Astrocyte (in vitro differentiated cells and primary cell): ENCODE measurements around the gene RAP1GAP. TPM values are rescaled to one million over a fixed set of nuclear protein-coding genes. Genes with fewer than 3 reads are reported as not detected.

Experiments
- DNase-seq: peaks from one replicate; pipeline ENCODE4 v3.0.0-alpha.2; 2010; ENCODE audit warnings: low read depth
- FAIRE-seq: peaks from 2 replicates; lab custom pipeline; 2011; peaks lifted over from hg19 to GRCh38; lab: Jason Lieb, UNC
- H2AFZ ChIP-seq: 2 replicates; pipeline ENCODE4 v1.6.0; 2012; ENCODE audit warnings: low read depth, low read length, inconsistent platforms
- H3K27ac ChIP-seq: 2 replicates; pipeline ENCODE4 v1.5.1; 2011; ENCODE audit warnings: low read depth, low read length, inconsistent platforms
- H3K27me3 ChIP-seq: 2 replicates; pipeline ENCODE4 v1.6.0; 2011; ENCODE audit warnings: low read length, inconsistent platforms; ENCODE audit not compliant: insufficient read depth
- H3K36me3 ChIP-seq: 2 replicates; pipeline ENCODE4 v1.5.1; 2011; ENCODE audit warnings: low read length, inconsistent platforms; ENCODE audit not compliant: insufficient read depth
- H3K4me1 ChIP-seq: 2 replicates; pipeline ENCODE4 v1.5.1; 2011; ENCODE audit warnings: low read length, inconsistent platforms; ENCODE audit not compliant: insufficient read depth
- H3K4me2 ChIP-seq: 2 replicates; pipeline ENCODE4 v1.6.0; 2012; ENCODE audit warnings: low read length, inconsistent platforms
- H3K4me3 ChIP-seq: 2 replicates; pipeline ENCODE4 v1.5.1; 2011; ENCODE audit warnings: low read depth, mild to moderate bottlenecking, low read length, inconsistent platforms; ENCODE audit not compliant: insufficient read depth
- H3K79me2 ChIP-seq: 2 replicates; pipeline ENCODE4 v1.6.0; 2012; ENCODE audit warnings: mild to moderate bottlenecking, low read length, inconsistent platforms; ENCODE audit not compliant: insufficient read depth
- H3K9ac ChIP-seq: 2 replicates; pipeline ENCODE4 v1.6.0; 2012; ENCODE audit warnings: mild to moderate bottlenecking, low read length, inconsistent platforms
- H3K9me3 ChIP-seq: 2 replicates; pipeline ENCODE4 v1.5.1; 2012; ENCODE audit warnings: low read depth, mild to moderate bottlenecking, low read length, inconsistent platforms; ENCODE audit not compliant: insufficient read depth
- H4K20me1 ChIP-seq: 2 replicates; pipeline ENCODE4 v1.6.0; 2012; ENCODE audit warnings: low read length, inconsistent platforms; ENCODE audit not compliant: insufficient read depth
- H3K27ac Mint-ChIP-seq: one replicate; pipeline ENCODE4 v1.8.0; 2021; ENCODE audit warnings: mild to moderate bottlenecking, mixed read lengths; ENCODE audit not compliant: unreplicated experiment
- H3K27me3 Mint-ChIP-seq: one replicate; pipeline ENCODE4 v1.8.0; 2021; ENCODE audit warnings: low read depth, mixed read lengths; ENCODE audit not compliant: unreplicated experiment
- H3K36me3 Mint-ChIP-seq: one replicate; pipeline ENCODE4 v1.8.0; 2021; ENCODE audit warnings: low read depth, mixed read lengths; ENCODE audit not compliant: unreplicated experiment
- H3K4me1 Mint-ChIP-seq: one replicate; pipeline ENCODE4 v1.8.0; 2021; ENCODE audit warnings: low read depth, mixed read lengths; ENCODE audit not compliant: unreplicated experiment
- H3K4me3 Mint-ChIP-seq: one replicate; pipeline ENCODE4 v1.8.0; 2021; ENCODE audit warnings: mild to moderate bottlenecking, moderate library complexity, mixed read lengths; ENCODE audit not compliant: unreplicated experiment
- H3K9me3 Mint-ChIP-seq: one replicate; pipeline ENCODE4 v1.8.0; 2021; ENCODE audit warnings: mild to moderate bottlenecking, mixed read lengths; ENCODE audit not compliant: unreplicated experiment
- EZH2 ChIP-seq: IDR thresholded peaks from 2 replicates; pipeline ENCODE4 v1.6.1; 2012; ENCODE audit warnings: mild to moderate bottlenecking, low read length, inconsistent platforms; ENCODE audit not compliant: insufficient read depth
- total RNA-seq: library from RNA; stranded (reverse); gene quantifications from 2 replicates; pipeline ENCODE4 v1.2.1, GENCODE V29; 2021
- TF ChIP-seq, protein P1 (sequence below): IDR thresholded peaks from 2 replicates; pipeline ENCODE4 v1.5.1; 2011; ENCODE audit warnings: low read depth, mild to moderate bottlenecking, inconsistent platforms, low read length, moderate library complexity; ENCODE audit not compliant: insufficient read depth

RAP1GAP gene
- total RNA-seq, 1 donor from 2014 or later = 3.2 TPM

DNA sequence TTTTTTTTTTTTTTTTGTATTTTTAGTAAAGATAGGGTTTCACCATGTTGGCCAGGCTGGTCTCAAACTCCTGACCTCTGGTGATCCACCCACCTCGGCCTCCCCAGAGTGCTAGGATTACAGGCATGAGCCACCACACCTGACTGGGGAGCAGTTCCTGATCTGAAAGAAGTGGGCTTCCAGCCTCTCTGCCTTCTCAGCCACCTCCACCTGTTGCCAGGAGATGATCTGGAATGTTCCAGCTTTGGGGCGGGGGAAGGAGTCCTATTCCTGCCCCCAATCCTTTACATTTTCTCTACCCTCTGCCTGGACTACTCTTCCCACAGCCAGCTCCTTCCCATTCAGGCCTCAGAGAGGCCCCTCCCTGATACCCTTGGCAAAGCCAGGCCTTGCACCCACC lies 28.1 kb downstream of the RAP1GAP start:
- Mint-ChIP-seq H3K4me3 (no peak overlapping the region), H3K4me1 (peaks cover 22% of the 10 kb centered on the region), H3K27ac (no peak overlapping the region), H3K27me3 (peaks cover 9% of the 10 kb centered on the region), H3K36me3 (no peaks in the 10 kb centered on the region), H3K9me3 (no peaks in the 10 kb centered on the region)
- Histone ChIP-seq H3K79me2 (no peaks in the 10 kb centered on the region), H3K4me2 (no peak overlapping the region), H2AFZ (no peak overlapping the region), H3K9me3 (no peaks in the 10 kb centered on the region), H3K27me3 (no peaks in the 10 kb centered on the region), H3K36me3 (no peaks in the 10 kb centered on the region), H3K4me3 (no peak overlapping the region), H4K20me1 (no peaks in the 10 kb centered on the region), H3K4me1 (peaks cover 11% of the 10 kb centered on the region), H3K9ac (no peak overlapping the region), H3K27ac (no peak overlapping the region)
- DNase-seq = no peak
- FAIRE-seq = no peak
- no peak for TF ChIP-seq EZH2
- TF ChIP-seq, protein P1, sequence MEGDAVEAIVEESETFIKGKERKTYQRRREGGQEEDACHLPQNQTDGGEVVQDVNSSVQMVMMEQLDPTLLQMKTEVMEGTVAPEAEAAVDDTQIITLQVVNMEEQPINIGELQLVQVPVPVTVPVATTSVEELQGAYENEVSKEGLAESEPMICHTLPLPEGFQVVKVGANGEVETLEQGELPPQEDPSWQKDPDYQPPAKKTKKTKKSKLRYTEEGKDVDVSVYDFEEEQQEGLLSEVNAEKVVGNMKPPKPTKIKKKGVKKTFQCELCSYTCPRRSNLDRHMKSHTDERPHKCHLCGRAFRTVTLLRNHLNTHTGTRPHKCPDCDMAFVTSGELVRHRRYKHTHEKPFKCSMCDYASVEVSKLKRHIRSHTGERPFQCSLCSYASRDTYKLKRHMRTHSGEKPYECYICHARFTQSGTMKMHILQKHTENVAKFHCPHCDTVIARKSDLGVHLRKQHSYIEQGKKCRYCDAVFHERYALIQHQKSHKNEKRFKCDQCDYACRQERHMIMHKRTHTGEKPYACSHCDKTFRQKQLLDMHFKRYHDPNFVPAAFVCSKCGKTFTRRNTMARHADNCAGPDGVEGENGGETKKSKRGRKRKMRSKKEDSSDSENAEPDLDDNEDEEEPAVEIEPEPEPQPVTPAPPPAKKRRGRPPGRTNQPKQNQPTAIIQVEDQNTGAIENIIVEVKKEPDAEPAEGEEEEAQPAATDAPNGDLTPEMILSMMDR = no peak

- Mint-ChIP-seq H3K27me3 (peaks cover 9% of the 10 kb centered on the region), H3K36me3 (no peaks in the 10 kb centered on the region), H3K27ac (no peak overlapping the region), H3K9me3 (no peaks in the 10 kb centered on the region), H3K4me3 (no peak overlapping the region), H3K4me1 (peaks cover 22% of the 10 kb centered on the region)
- DNase-seq (no peak), FAIRE-seq (no peak)
- no peaks in the 10 kb centered on the region for H4K20me1 ChIP-seq
- H3K27ac ChIP-seq = no peak overlapping the region
- no peak overlapping the region for H3K4me3 ChIP-seq
- no peaks in the 10 kb centered on the region for H3K9me3 ChIP-seq
- H3K79me2 ChIP-seq = no peaks in the 10 kb centered on the region
- peaks cover 11% of the 10 kb centered on the region for H3K4me1 ChIP-seq
- H2AFZ ChIP-seq = no peak overlapping the region
- no peak overlapping the region for H3K9ac ChIP-seq
- no peaks in the 10 kb centered on the region for H3K27me3 ChIP-seq
- no peak for TF ChIP-seq EZH2
- TF ChIP-seq, protein P1 = no peak
- no peak overlapping the region for H3K4me2 ChIP-seq
- H3K36me3 ChIP-seq = no peaks in the 10 kb centered on the region
These were observed 28.5 kb downstream of the RAP1GAP start for GRCh38 chr1:21640653-21641052.

DNA sequence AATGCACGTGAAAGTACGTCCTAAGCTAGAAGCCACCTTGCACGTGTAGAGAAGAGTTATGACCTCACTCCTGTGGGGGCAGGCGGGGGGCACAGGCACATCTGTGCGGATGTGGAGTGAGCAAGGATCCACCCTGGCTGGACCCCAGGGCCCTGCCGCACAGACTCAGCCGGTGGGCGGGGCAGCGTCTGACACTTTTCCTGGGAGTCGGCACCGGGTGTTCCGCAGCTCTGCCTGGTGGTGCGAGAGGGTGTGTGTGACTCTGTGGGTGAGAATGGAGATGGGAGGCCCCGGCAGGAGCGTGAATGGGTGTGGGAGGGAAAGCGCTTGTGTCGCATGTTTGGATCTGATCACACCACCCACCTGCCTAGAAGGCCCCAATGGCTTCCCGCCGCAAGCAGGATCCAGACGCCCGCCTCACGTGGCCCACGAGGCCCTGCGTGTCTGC lies 29.5 kb downstream of the RAP1GAP start:
- Histone ChIP-seq H3K27ac (no peak overlapping the region), H3K9ac (no peak overlapping the region), H2AFZ (no peak overlapping the region), H3K27me3 (no peaks in the 10 kb centered on the region), H3K9me3 (no peaks in the 10 kb centered on the region), H3K4me2 (no peak overlapping the region), H3K4me3 (no peak overlapping the region), H3K36me3 (no peaks in the 10 kb centered on the region), H3K79me2 (no peaks in the 10 kb centered on the region), H3K4me1 (peaks cover 11% of the 10 kb centered on the region), H4K20me1 (no peaks in the 10 kb centered on the region)
- TF ChIP-seq EZH2 = no peak
- TF ChIP-seq, protein P1 = no peak
- no peak overlapping the region for H3K27ac Mint-ChIP-seq
- no peaks in the 10 kb centered on the region for H3K9me3 Mint-ChIP-seq
- no peak for DNase-seq
- no peaks in the 10 kb centered on the region for H3K36me3 Mint-ChIP-seq
- H3K4me3 Mint-ChIP-seq = no peak overlapping the region
- H3K4me1 Mint-ChIP-seq = peaks cover 30% of the 10 kb centered on the region
- H3K27me3 Mint-ChIP-seq = peaks cover 9% of the 10 kb centered on the region
- FAIRE-seq = no peak
